H1 (cell line): ENCODE measurements around the gene KCNG3. TPM values are rescaled to one million over a fixed set of nuclear protein-coding genes. Genes with fewer than 3 reads are reported as not detected.

ENCODE experiments used
- CTCF ChIA-PET: fragments of 300-600 bp; sonication (Branson Sonifier 250); formaldehyde crosslinking; loops from one replicate; lab custom pipeline; 2021; ENCODE audit not compliant: partially characterized antibody; lab: Charles Lee
- POLR2A ChIA-PET: fragments of 300-600 bp; sonication (Branson Sonifier 250); formaldehyde crosslinking; loops from one replicate; lab custom pipeline; 2021; ENCODE audit warnings: inconsistent platforms; ENCODE audit not compliant: partially characterized antibody; lab: Charles Lee
- DNase-seq, 2 experiments: peaks; one replicate each; pipeline versions ENCODE4 v3.0.0 to v3.0.0-alpha.2; 2010 to 2022; ENCODE audit warnings: low spot score in 2 of 2, low read depth in 1 of 2, mixed read lengths in 1 of 2
- FAIRE-seq: peaks from 2 replicates; lab custom pipeline; 2011; peaks lifted over from hg19 to GRCh38; lab: Jason Lieb, UNC
- H2AFZ ChIP-seq: 2 replicates; pipeline ENCODE4 v1.8.1; 2012; ENCODE audit warnings: low read length, inconsistent platforms
- H2AK5ac ChIP-seq: 2 replicates; pipeline ENCODE4 v1.6.1; 2013; ENCODE audit warnings: low read depth, low read length
- H2BK120ac ChIP-seq: replicated peaks from 2 replicates; pipeline ENCODE3; 2013; ENCODE audit warnings: low read depth, low read length, inconsistent platforms
- H2BK12ac ChIP-seq: 2 replicates; pipeline ENCODE4 v1.6.1; 2013; ENCODE audit warnings: low read depth, low read length
- H2BK15ac ChIP-seq: 2 replicates; pipeline ENCODE4 v1.6.1; 2013; ENCODE audit warnings: low read length
- H2BK20ac ChIP-seq: 2 replicates; pipeline ENCODE4 v1.6.1; 2013; ENCODE audit warnings: low read length
- H2BK5ac ChIP-seq: 2 replicates; pipeline ENCODE4 v1.6.1; 2013; ENCODE audit warnings: low read depth, low read length
- H3K14ac ChIP-seq: 2 replicates; pipeline ENCODE4 v1.6.1; 2013; ENCODE audit warnings: inconsistent platforms; ENCODE audit not compliant: insufficient read length
- H3K18ac ChIP-seq: 2 replicates; pipeline ENCODE4 v1.6.1; 2013; ENCODE audit warnings: low read length; ENCODE audit errors: extremely low read depth
- H3K23ac ChIP-seq: 2 replicates; pipeline ENCODE4 v1.6.1; 2013; ENCODE audit warnings: inconsistent platforms; ENCODE audit not compliant: insufficient read length
- H3K23me2 ChIP-seq: 2 replicates; pipeline ENCODE4 v1.6.1; 2013; ENCODE audit warnings: low read depth, low read length
- H3K27ac ChIP-seq: 2 replicates; pipeline ENCODE4 v1.6.1; 2011; ENCODE audit warnings: low read depth, low read length, inconsistent platforms
- H3K27me3 ChIP-seq, 4 experiments: replicated peaks in 1 of 4; 1 replicate in 1 of 4; 2 replicates in 3 of 4; pipeline versions ENCODE4 v1.6.1 to v1.8.1; 2011 to 2013; ENCODE audit warnings: low read length in 3 of 4, mild to moderate bottlenecking in 3 of 4, inconsistent platforms in 2 of 4, mixed read lengths in 2 of 4, moderate library complexity in 1 of 4; ENCODE audit not compliant: control insufficient read depth in 3 of 4, insufficient read depth in 3 of 4; ENCODE audit errors: extremely low read depth in 1 of 4
- H3K36me3 ChIP-seq, 4 experiments: 2 replicates each; pipeline versions ENCODE4 v1.6.1 to v1.8.1; 2011 to 2013; ENCODE audit warnings: mild to moderate bottlenecking in 4 of 4, low read length in 3 of 4, moderate library complexity in 2 of 4, control low read depth in 1 of 4, inconsistent platforms in 1 of 4; ENCODE audit not compliant: insufficient read depth in 4 of 4, control insufficient read depth in 2 of 4
- H3K4ac ChIP-seq: replicated peaks from 2 replicates; pipeline ENCODE3; 2013; ENCODE audit warnings: low read length, low read depth, mixed read lengths, inconsistent platforms; ENCODE audit not compliant: insufficient read length
- H3K4me1 ChIP-seq, 4 experiments: replicated peaks in 1 of 4; 1 replicate in 1 of 4; 2 replicates in 3 of 4; pipeline versions ENCODE4 v1.6.1 to v1.8.1; 2011 to 2013; ENCODE audit warnings: low read length in 3 of 4, inconsistent platforms in 2 of 4, mixed read lengths in 1 of 4; ENCODE audit not compliant: insufficient read depth in 4 of 4, control insufficient read depth in 3 of 4
- H3K4me2 ChIP-seq, 2 experiments: 2 replicates each; pipeline versions ENCODE4 v1.6.1 to v1.8.1; 2011 to 2013; ENCODE audit warnings: low read depth in 2 of 2, low read length in 2 of 2, control low read depth in 1 of 2, inconsistent platforms in 1 of 2, mild to moderate bottlenecking in 1 of 2; ENCODE audit not compliant: insufficient read depth in 1 of 2
- H3K4me3 ChIP-seq, 4 experiments: fragments of 200-600, 300-600 bp in 1 of 4; sonication (generic), shearing (Covaris generic), sonication (Bioruptor Twin) in 1 of 4; 2 replicates each; pipeline versions ENCODE4 v1.5.1 to v1.8.1; 2011 to 2016; ENCODE audit warnings: low read length in 4 of 4, low read depth in 3 of 4, control low read depth in 2 of 4, inconsistent platforms in 2 of 4, mild to moderate bottlenecking in 2 of 4, mixed read lengths in 1 of 4, moderate library complexity in 1 of 4; ENCODE audit not compliant: insufficient read depth in 2 of 4; ENCODE audit errors: extremely low read depth in 1 of 4
- H3K56ac ChIP-seq: replicated peaks from 2 replicates; pipeline ENCODE3; 2013; ENCODE audit warnings: low read depth, mild to moderate bottlenecking, mixed read lengths, low read length, inconsistent platforms; ENCODE audit not compliant: insufficient read length
- H3K79me1 ChIP-seq: 2 replicates; pipeline ENCODE4 v1.6.1; 2013; ENCODE audit warnings: low read depth, low read length, control low read depth
- H3K79me2 ChIP-seq, 2 experiments: 2 replicates each; pipeline versions ENCODE4 v1.6.1 to v1.8.1; 2012 to 2013; ENCODE audit warnings: low read length in 2 of 2, mild to moderate bottlenecking in 2 of 2, inconsistent platforms in 1 of 2; ENCODE audit not compliant: insufficient read depth in 2 of 2, control insufficient read depth in 1 of 2
- H3K9ac ChIP-seq, 4 experiments: replicated peaks in 1 of 4; 1 replicate in 1 of 4; 2 replicates in 3 of 4; pipeline versions ENCODE4 v1.6.1 to v1.8.1; 2011 to 2013; ENCODE audit warnings: low read depth in 3 of 4, low read length in 3 of 4, control low read depth in 2 of 4, mild to moderate bottlenecking in 2 of 4, moderate library complexity in 2 of 4, inconsistent platforms in 1 of 4; ENCODE audit errors: extremely low read depth in 1 of 4
- H3K9me3 ChIP-seq, 2 experiments: 2 replicates each; pipeline versions ENCODE4 v1.6.1 to v1.8.1; 2012 to 2013; ENCODE audit warnings: mild to moderate bottlenecking in 2 of 2, moderate library complexity in 2 of 2, control low read depth in 1 of 2, inconsistent platforms in 1 of 2, low read depth in 1 of 2, low read length in 1 of 2, mixed read lengths in 1 of 2; ENCODE audit not compliant: insufficient read depth in 2 of 2
- H4K20me1 ChIP-seq, 2 experiments: replicated peaks in 1 of 2; 2 replicates each; pipeline versions ENCODE3 to v1.8.1; 2011 to 2013; ENCODE audit warnings: inconsistent platforms in 2 of 2, low read length in 2 of 2, mild to moderate bottlenecking in 1 of 2; ENCODE audit not compliant: insufficient read depth in 2 of 2, control insufficient read depth in 1 of 2
- H4K5ac ChIP-seq: 2 replicates; pipeline ENCODE4 v1.6.1; 2013; ENCODE audit warnings: low read length, low read depth, mixed read lengths, inconsistent platforms; ENCODE audit not compliant: insufficient read length
- H4K8ac ChIP-seq: 2 replicates; pipeline ENCODE4 v1.8.0; 2013; ENCODE audit warnings: mild to moderate bottlenecking, moderate library complexity, low read length, inconsistent platforms; ENCODE audit not compliant: insufficient read depth; ENCODE audit errors: extremely low read depth
- H4K91ac ChIP-seq: replicated peaks from 2 replicates; pipeline ENCODE3; 2013; ENCODE audit warnings: low read length, mixed read lengths, inconsistent platforms; ENCODE audit not compliant: insufficient read length
- CEBPB ChIP-seq: IDR thresholded peaks from 2 replicates; pipeline ENCODE4 v1.6.1; 2012; ENCODE audit warnings: low read depth, low read length
- CHD1 ChIP-seq: IDR thresholded peaks from 2 replicates; pipeline ENCODE4 v1.6.1; 2012; ENCODE audit warnings: low read depth, low read length, improper control_type of control experiment
- CHD2 ChIP-seq: IDR thresholded peaks from 2 replicates; pipeline ENCODE4 v1.6.1; 2012; ENCODE audit warnings: low read length, improper control_type of control experiment
- HDAC6 ChIP-seq: IDR thresholded peaks from one replicate; pipeline ENCODE4 v1.7.1; 2012; ENCODE audit warnings: low read depth, mild to moderate bottlenecking, inconsistent platforms, low read length, moderate library complexity
- WGBS, 2 experiments: shearing (Covaris generic) in 1 of 2; methylation state at CpG; one replicate each; pipeline versions ENCODE4 v1.1.6 to v1.1.7; 2013 to 2015; ENCODE audit warnings: low lambda C conversion rate in 2 of 2, mixed read lengths in 2 of 2, inconsistent platforms in 1 of 2, low coverage in 1 of 2, missing lambda C conversion rate in 1 of 2; ENCODE audit not compliant: insufficient replicate concordance in 2 of 2, insufficient coverage in 1 of 2, insufficient read length in 1 of 2; ENCODE audit errors: extremely low coverage in 1 of 2, missing lambda C conversion rate in 1 of 2; 5-methylcytosine and 5-hydroxymethylcytosine counted together
- polyA plus RNA-seq, 7 experiments: library from polyadenylated mRNA; depleted of rRNA in 3 of 7; stranded (reverse) in 5 of 7; unstranded in 2 of 7; fragments of >200 nt in 5 of 7; fragments of 200-250 nt in 2 of 7; gene quantifications; 1 replicate in 5 of 7; 2 replicates in 1 of 7; 4 replicates in 1 of 7; pipeline versions ENCODE4 v1.2.1 to v1.2.3, GENCODE V29; 2011 to 2013; ENCODE audit warnings: missing spikeins in 2 of 7, mixed read lengths in 2 of 7
- total RNA-seq: library from RNA; stranded (reverse); fragmentation: NEBNext Ultra II Directional; extraction: Animal tissue kit (Norgen Biotek cat#: 25700); gene quantifications from 2 replicates; pipeline ENCODE4 v1.2.1, GENCODE V29; 2021

The KCNG3 gene
- total and polyA plus RNA-seq, 2 of the 8 experiments (the other 6 are each of a cell fraction or from before 2014, with no cell fraction given) = 8.1 to 21.3 TPM

GRCh38 chr2:42495234-42495581 lies 1.4 kb upstream of the KCNG3 start:
- Histone ChIP-seq H3K9ac (no peak overlapping the region), H3K56ac (no peak overlapping the region), H3K18ac (peak overlapping the region; percentile 39; the same call in 1 of the 2 replicates), H3K79me1 (no peaks in the 10 kb centered on the region; the same call in 1 of the 2 replicates), H2AFZ (no peak overlapping the region), H4K91ac (peak overlapping the region; percentile 6), H3K14ac (no peak overlapping the region), H2BK12ac (peak overlapping the region; percentile 72; the same call in 1 of the 2 replicates), H3K36me3 (peaks cover 0 to 24% (median 0%) of the 10 kb centered on the region in 4 experiments; a peak in 2 of 8 replicates), H3K9me3 (no peaks in the 10 kb centered on the region), H4K5ac (no peak overlapping the region), H3K4ac (no peak overlapping the region), H4K20me1 (peaks cover 11 to 18% of the 10 kb centered on the region in 2 experiments), H3K79me2 (peaks cover 25 to 42% of the 10 kb centered on the region in 2 experiments), H2BK20ac (peak overlapping the region; percentile 88; the same call in 1 of the 2 replicates), H2BK5ac (peak overlapping the region; percentile 63; the same call in 1 of the 2 replicates), H3K27ac (no peak overlapping the region), H2BK120ac (no peak overlapping the region), H3K23me2 (peaks cover 32% of the 10 kb centered on the region), H3K23ac (no peak overlapping the region), H3K4me3 (peak overlapping the region; percentile 5 to 93 (median 79); a peak in 6 of 8 replicates), H3K4me2 (peak overlapping the region; percentile 71 to 93), H4K8ac (no peak overlapping the region), H2AK5ac (no peak overlapping the region), H3K27me3 (no peaks in the 10 kb centered on the region; a peak in 1 of 7 replicates), H3K4me1 (peaks cover 2 to 6% (median 5%) of the 10 kb centered on the region in 4 experiments; a peak in 5 of 7 replicates), H2BK15ac (no peak overlapping the region)
- FAIRE-seq = no peak
- POLR2A ChIA-PET = interaction anchor here (0.6 to 1.4 kb wide), 2 partner anchors 19 to 51 kb away, joined by 3 to 5 read pairs; no protein-coding TSS in a partner anchor
- TF ChIP-seq CHD1 (no peak), HDAC6 (no peak), CEBPB (no peak), CHD2 (no peak)
- CTCF ChIA-PET = interaction anchor here (1.0 to 4.2 kb wide), 7 partner anchors 9 to 168 kb away, joined by 3 to 25 read pairs (median 4); no protein-coding TSS in a partner anchor
- 5% methylated on average over 1 of the region's 1 CpG; no CpG with 5 or more reads in 1 of the 2 experiments for WGBS, 2 experiments
- no peak for DNase-seq
